Vein endothelial cell (primary cell): ENCODE measurements around the gene PRSS58. TPM values are rescaled to one million over a fixed set of nuclear protein-coding genes. Genes with fewer than 3 reads are reported as not detected.

Experiments
- small RNA-seq: library from RNA; depleted of rRNA; stranded (forward); fragments of <200 nt; gene quantifications from one replicate; pipeline ENCODE3, GENCODE V24; 2012
- total RNA-seq: library from RNA; depleted of rRNA; stranded (reverse); fragments of >200 nt; gene quantifications from 2 replicates; pipeline ENCODE4 v1.2.3, GENCODE V29; 2012

Gene PRSS58
- not detected in 2 replicates for total RNA-seq

GRCh38 chr7:142257958-142258357 lies at the start of gene PRSS58:
Gene PRSS58, minus strand, starts transcription at chr7:142258058. Its CDS starts 351 bp downstream, at chr7:142257707.

Small RNAs within 50 kb of the gene (small RNA-seq; reads per million reads assigned to genes)
- not detected for gene TRBV1

Other genes starting within 250 kb of the PRSS58 start
- not detected in 2 replicates for gene MGAM2, start 146.3 kb downstream of the PRSS58 start, total RNA-seq